ENCODE measurements around the gene TAAR5.
"Not testable (repeated sequence)": the region's sequence is repeated elsewhere in the genome, so short reads cannot be mapped to it uniquely, and the experiment has no call there.

The TAAR5 gene

DNA sequence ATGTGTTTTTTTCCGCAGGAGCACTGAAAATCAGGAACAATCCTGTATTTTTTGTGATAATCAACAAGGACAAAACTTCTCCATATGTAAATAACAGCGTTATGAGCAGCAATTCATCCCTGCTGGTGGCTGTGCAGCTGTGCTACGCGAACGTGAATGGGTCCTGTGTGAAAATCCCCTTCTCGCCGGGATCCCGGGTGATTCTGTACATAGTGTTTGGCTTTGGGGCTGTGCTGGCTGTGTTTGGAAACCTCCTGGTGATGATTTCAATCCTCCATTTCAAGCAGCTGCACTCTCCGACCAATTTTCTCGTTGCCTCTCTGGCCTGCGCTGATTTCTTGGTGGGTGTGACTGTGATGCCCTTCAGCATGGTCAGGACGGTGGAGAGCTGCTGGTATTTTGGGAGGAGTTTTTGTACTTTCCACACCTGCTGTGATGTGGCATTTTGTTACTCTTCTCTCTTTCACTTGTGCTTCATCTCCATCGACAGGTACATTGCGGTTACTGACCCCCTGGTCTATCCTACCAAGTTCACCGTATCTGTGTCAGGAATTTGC is 19.2 kb downstream of the TAAR5 start, which contains the start of gene TAAR6:
TSS of gene TAAR6 (plus strand) at position 102 of the 557 bp plus-strand sequence. CDS start at position 102, 0 bp downstream.
- DNase-seq (ENCODE audit: low read depth) = no peak

DNA sequence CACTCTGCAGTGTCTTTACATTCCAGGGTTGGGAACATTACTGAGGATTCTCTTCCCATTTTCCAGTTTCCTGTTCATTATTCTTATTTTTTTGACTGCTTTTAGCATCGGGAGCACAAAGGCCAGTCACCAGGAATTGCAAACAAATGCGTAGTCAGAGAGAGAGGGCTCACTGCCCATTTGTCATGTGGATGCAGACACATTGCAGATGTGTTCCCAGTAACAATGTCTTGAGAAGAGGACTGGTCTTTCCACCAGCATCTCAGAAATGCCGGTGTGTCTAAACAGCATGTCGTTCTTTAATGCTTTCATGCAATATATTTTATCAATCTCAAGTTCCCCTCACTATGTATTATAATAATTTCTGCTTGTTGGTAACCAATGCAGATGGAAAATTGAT is 20.4 kb downstream of the TAAR5 start:
- no peak for DNase-seq (ENCODE audit: low read depth)

DNA sequence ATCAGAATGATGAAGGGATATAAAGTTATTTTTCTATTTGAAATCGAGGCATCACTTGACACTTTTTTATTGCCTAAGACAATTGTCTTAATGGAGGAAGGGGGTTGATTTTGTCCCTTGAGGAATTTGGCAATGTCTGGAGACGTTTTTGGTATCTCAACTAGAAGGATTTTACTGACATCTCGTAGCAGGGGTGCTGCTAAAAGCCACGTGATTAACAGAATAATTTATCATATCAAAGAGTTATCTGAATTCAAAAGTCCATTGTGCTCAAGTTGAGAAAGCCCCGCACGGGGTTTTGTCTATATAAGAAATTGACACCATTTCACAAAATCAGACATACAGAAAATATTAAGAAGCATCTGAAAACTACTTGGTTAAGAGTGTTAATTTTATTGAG is 20.9 kb downstream of the TAAR5 start:
- no peak for DNase-seq (ENCODE audit: low read depth)

DNA sequence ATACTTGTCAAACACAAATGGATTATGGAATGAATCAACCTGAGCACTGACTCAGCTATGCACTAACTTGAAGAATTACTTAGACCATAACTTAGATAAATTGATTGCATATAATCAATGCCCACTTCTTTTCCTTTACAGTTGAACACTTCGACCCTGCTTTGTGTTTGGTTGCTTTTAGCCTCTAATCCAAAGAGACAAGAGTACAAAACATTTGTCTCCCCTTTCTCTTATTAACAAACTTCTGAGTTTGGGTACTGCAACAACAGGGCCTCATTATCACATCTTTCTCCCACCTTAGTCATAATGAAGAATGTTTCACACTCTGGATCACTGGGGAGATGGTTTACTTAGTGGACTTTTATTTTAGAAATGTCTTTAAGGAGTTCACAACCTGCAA is 22.0 kb downstream of the TAAR5 start:
- no peak for DNase-seq (ENCODE audit: low read depth)

DNA sequence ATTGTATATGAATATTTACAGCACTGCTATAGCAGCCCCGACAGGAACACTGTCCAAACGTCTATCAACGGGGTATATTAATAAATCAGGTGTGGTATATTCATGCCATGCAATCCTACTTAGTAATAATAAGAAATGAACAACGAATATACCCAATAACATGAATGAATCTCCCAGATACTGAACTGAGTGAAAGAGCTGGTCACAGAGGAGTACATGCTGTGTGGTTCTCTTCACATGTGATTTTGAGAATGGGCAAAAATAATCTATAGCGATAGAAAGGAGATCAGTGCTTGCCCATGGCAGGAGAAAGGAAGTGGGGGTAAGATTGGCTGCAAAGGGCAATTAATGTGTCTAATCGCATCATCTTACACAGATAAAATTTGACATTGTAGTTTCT is 23.1 kb downstream of the TAAR5 start:
- no peak for DNase-seq (ENCODE audit: low read depth)

DNA sequence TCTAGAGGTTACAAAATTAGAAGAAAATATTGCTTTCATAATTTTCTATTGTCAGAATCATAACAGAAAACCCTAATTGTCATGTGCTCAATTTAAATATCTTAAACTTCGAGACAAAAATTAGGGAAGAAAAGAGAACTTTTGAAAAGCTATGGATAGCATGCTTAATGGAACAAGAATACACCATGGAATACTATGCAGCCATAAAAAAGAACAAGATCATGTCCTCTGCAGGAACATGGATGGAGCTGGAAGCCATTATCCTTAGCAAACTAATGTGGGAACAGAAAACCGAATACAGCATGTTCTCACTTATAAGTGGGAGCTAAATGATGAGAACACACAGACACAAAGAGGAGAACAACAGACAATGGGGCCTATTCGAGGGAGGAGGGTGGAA is 29.5 kb downstream of the TAAR5 start:
- DNase-seq (ENCODE audit: low read depth) = not testable (repeated sequence)

DNA sequence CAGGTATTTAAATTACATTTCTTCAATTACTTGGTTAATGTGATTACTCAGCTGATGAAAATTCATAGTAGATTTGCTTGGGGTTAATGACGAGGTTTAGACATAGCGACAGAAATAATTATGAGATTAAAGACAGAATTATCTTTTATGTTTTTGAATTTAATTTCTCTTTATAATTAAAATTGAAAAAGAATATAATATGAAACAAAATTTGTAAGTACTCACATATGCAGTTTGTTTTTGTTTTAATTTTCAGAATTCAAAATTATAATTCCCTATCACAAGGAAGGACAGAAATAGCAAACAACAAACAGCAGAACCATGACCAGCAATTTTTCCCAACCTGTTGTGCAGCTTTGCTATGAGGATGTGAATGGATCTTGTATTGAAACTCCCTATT is 37.2 kb downstream of the TAAR5 start, which contains the start of gene TAAR8:
TSS of gene TAAR8 (plus strand) at position 301 of the 400 bp plus-strand sequence. CDS start at position 322, 21 bp downstream.
- no peak for DNase-seq (ENCODE audit: low read depth)

DNA sequence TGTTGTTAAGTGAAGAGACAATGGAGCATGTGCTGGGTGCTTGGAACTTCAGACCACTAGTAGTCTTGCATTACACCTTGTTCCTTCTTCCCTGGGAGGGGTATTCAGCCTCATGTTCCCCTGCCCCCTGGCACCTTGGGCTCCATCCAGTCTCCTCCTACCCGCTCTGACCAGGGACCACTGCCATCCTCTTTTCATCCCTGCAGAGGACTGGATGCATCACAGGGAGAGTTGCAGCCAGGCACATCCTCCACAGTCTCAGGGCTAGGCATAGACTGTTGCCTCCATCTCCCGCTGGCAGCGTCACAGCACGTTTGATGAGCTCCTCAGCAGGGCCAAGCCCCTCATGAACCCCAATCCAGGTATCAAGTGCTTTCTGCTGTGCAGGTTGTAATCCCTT is 38.3 kb downstream of the TAAR5 start:
- no peak for DNase-seq (ENCODE audit: low read depth)

DNA sequence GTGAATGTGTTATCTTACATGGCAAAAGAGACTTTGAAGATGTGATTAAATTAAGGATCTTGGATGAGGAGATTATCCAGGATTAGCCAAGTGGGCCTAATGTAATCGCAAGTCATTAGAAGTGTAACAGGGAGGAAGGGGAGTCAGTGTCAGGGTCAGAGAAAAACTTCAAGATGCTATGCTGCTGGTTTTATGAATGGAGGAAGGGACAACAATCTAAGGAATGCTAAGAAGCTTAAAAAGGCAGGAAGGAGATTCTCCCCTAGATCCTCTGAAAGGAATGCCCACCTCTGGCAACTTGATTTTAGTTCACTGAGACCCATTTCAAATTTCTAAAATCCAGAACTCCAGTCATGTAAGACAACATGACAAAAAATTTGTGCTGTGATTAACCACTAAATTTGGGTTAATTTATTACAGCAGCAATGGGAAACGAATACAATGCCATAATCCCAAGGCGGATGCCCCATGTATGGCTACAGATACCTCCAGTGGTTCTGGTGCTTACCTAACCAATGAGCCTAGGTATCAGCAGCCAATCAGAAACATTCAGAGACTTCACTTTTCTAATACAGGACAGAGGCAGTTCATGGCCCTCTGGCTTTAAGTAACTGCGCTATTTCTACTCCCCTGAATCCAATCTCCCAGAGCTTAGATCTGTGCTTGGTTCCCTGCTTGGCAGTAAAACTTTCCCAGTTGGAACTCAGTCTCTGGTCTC is 40.6 kb downstream of the TAAR5 start:
- no peak for DNase-seq (ENCODE audit: low read depth)

DNA sequence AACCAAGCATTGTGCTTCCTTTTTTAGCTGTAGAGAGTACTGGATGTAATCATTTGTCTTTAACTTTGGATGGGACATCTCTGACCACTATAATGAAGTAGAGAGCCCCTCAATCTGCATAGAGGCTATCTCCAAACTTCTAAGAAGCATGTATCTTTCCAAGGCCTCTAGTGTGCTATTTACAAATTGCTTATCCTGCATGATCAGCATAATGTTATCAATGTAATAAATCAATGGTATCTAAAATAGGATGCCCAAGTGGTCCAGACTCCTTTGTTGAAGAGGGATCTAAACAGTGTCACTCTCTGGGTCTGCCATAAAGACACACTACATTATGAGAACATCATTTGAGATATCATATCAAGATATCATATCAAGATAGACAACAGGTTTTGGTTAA is 44.7 kb downstream of the TAAR5 start:
- no peak for DNase-seq (ENCODE audit: low read depth)

All from fibroblast of gingiva (primary cell).